Renal cortex interstitium (tissue), 15 donors: ENCODE measurements around the gene SF3A2. TPM values are rescaled to one million over a fixed set of nuclear protein-coding genes. Genes with fewer than 3 reads are reported as not detected.

Experiments
- DNase-seq, 11 donors: peaks; one replicate each; pipeline ENCODE4 v3.0.0-alpha.2; 2013; ENCODE audit warnings: low read depth in 9 of 11, low spot score in 4 of 11; ENCODE audit errors: extremely low read depth in 1 of 11
- long read RNA-seq, 16 experiments: transcript quantifications; one replicate each; lab custom pipeline, GENCODE V29; 2026
- polyA plus RNA-seq, 3 donors: library from polyadenylated mRNA; unstranded; fragments of 120-200 nt; gene quantifications; one replicate each; pipeline ENCODE4 v1.2.1, GENCODE V29; 2013; ENCODE audit not compliant: insufficient read length in 3 of 3

The SF3A2 gene
- 10 to 100 TPM; 63.2 to 93.5 (median 83.5) TPM for polyA plus RNA-seq
- long read RNA-seq, donor 1, transcript SF3A2-201 (9 exons, 1,963 nt): major isoform, 25 of 32 reads
- long read RNA-seq, donor 1, partial matches to known transcripts: 6 of 32 reads
- long read RNA-seq, donor 1, other reads (novel, unspliced or antisense): 0 of 32 reads
- long read RNA-seq, donor 2, transcript SF3A2-201 (9 exons, 1,963 nt): major isoform, 22 of 36 reads
- long read RNA-seq, donor 2, partial matches to known transcripts: 12 of 36 reads
- long read RNA-seq, donor 2, other reads (novel, unspliced or antisense): 0 of 36 reads
- long read RNA-seq, donor 3, transcript SF3A2-201 (9 exons, 1,963 nt): major isoform, 48 of 55 reads
- long read RNA-seq, donor 3, partial matches to known transcripts: 6 of 55 reads
- long read RNA-seq, donor 3, other reads (novel, unspliced or antisense): 0 of 55 reads
- long read RNA-seq, donor 4, transcript SF3A2-201 (9 exons, 1,963 nt): major isoform, 15 of 18 reads
- long read RNA-seq, donor 4, partial matches to known transcripts: 0 of 18 reads
- long read RNA-seq, donor 4, other reads (novel, unspliced or antisense): 0 of 18 reads
- long read RNA-seq, donor 5: 0 reads
- long read RNA-seq, donor 6, transcript SF3A2-201 (9 exons, 1,963 nt): major isoform, 22 of 35 reads
- long read RNA-seq, donor 6, partial matches to known transcripts: 7 of 35 reads
- long read RNA-seq, donor 6, other reads (novel, unspliced or antisense): 0 of 35 reads
- long read RNA-seq, donor 7, transcript SF3A2-201 (9 exons, 1,963 nt): major isoform, 41 of 58 reads
- long read RNA-seq, donor 7, partial matches to known transcripts: 14 of 58 reads
- long read RNA-seq, donor 7, other reads (novel, unspliced or antisense): 0 of 58 reads
- long read RNA-seq, donor 8: 0 reads
- long read RNA-seq, donor 9, transcript SF3A2-201 (9 exons, 1,963 nt): major isoform, 34 of 34 reads
- long read RNA-seq, donor 9, partial matches to known transcripts: 0 of 34 reads
- long read RNA-seq, donor 9, other reads (novel, unspliced or antisense): 0 of 34 reads
- long read RNA-seq, donor 10, transcript SF3A2-201 (9 exons, 1,963 nt): major isoform, 22 of 24 reads
- long read RNA-seq, donor 10, partial matches to known transcripts: 0 of 24 reads
- long read RNA-seq, donor 10, other reads (novel, unspliced or antisense): 0 of 24 reads
- long read RNA-seq, donor 11, transcript SF3A2-201 (9 exons, 1,963 nt): major isoform, 23 of 31 reads
- long read RNA-seq, donor 11, partial matches to known transcripts: 7 of 31 reads
- long read RNA-seq, donor 11, other reads (novel, unspliced or antisense): 0 of 31 reads
- long read RNA-seq, donor 12, transcript SF3A2-201 (9 exons, 1,963 nt): major isoform, 7 of 17 reads
- long read RNA-seq, donor 12, partial matches to known transcripts: 10 of 17 reads
- long read RNA-seq, donor 12, other reads (novel, unspliced or antisense): 0 of 17 reads
- long read RNA-seq, donor 13: 0 reads
- long read RNA-seq, donor 14, transcript SF3A2-201 (9 exons, 1,963 nt): major isoform, 24 of 32 reads
- long read RNA-seq, donor 14, partial matches to known transcripts: 7 of 32 reads
- long read RNA-seq, donor 14, other reads (novel, unspliced or antisense): 0 of 32 reads
- long read RNA-seq, donor 15, transcript SF3A2-201 (9 exons, 1,963 nt): major isoform, 24 of 33 reads
- long read RNA-seq, donor 15, partial matches to known transcripts: 7 of 33 reads
- long read RNA-seq, donor 15, other reads (novel, unspliced or antisense): 0 of 33 reads
- long read RNA-seq, donor 16, transcript SF3A2-207 (5 exons, 724 nt): minor isoform, 5 of 102 reads
- long read RNA-seq, donor 16, transcript SF3A2-201 (9 exons, 1,963 nt): major isoform, 65 of 102 reads
- long read RNA-seq, donor 16, partial matches to known transcripts: 28 of 102 reads
- long read RNA-seq, donor 16, other reads (novel, unspliced or antisense): 0 of 102 reads

- peak; percentile 92 to 97 (median 95) for DNase-seq
Measured at GRCh38 chr19:2236314-2237050, at the start of gene SF3A2, which contains the start of gene PLEKHJ1. Gene SF3A2, plus strand, starts transcription at chr19:2236824. Its CDS starts 6,595 bp downstream, at chr19:2243419. Gene PLEKHJ1, minus strand, starts transcription at chr19:2236329. Its CDS starts 81 bp downstream, at chr19:2236248.

GRCh38 chr19:2187159-2187558, 49.5 kb upstream of the SF3A2 start:
- no peak for DNase-seq

- no peak for DNase-seq
Measured at GRCh38 chr19:2188708-2189385, 47.8 kb upstream of the SF3A2 start.

GRCh38 chr19:2189880-2190279, 46.7 kb upstream of the SF3A2 start:
- no peak for DNase-seq

- DNase-seq: no peak
Measured at GRCh38 chr19:2190848-2191455, 45.7 kb upstream of the SF3A2 start.

GRCh38 chr19:2191456-2192310, 44.9 kb upstream of the SF3A2 start:
- DNase-seq: no peak

GRCh38 chr19:2192862-2193261, 43.8 kb upstream of the SF3A2 start:
- no peak for DNase-seq

- no peak for DNase-seq
Measured at GRCh38 chr19:2193807-2194206, 42.8 kb upstream of the SF3A2 start.

- DNase-seq: no peak
Measured at GRCh38 chr19:2194513-2195078, 42.0 kb upstream of the SF3A2 start.

GRCh38 chr19:2195361-2195760, 41.3 kb upstream of the SF3A2 start:
- DNase-seq: no peak

- no peak for DNase-seq
Measured at GRCh38 chr19:2195914-2196313, 40.7 kb upstream of the SF3A2 start.

GRCh38 chr19:2197270-2197669, 39.4 kb upstream of the SF3A2 start:
- no peak for DNase-seq

GRCh38 chr19:2198317-2198716, 38.3 kb upstream of the SF3A2 start:
- no peak for DNase-seq

- DNase-seq: no peak
Measured at GRCh38 chr19:2199215-2199614, 37.4 kb upstream of the SF3A2 start.
